Right lobe of liver (tissue), 6 donors: ENCODE data around the gene SFN. TPM values are rescaled to one million over a fixed set of nuclear protein-coding genes. Genes with fewer than 3 reads are reported as not detected.

Experiments
- ATAC-seq, 4 donors: fragments of 200-7000 bp; cut with Tn5 transposase; one replicate each; pipeline ENCODE4 v1.9.1; 2020; ENCODE audit warnings: mild to moderate bottlenecking in 4 of 4, moderate library complexity in 4 of 4
- DNase-seq, 3 donors: peaks; one replicate each; pipeline ENCODE4 v3.0.0-alpha.2; 2020
- H3K27ac ChIP-seq, 3 donors: fragments of 200-600 bp; one replicate each; pipeline ENCODE4 v1.8.0; 2022
- H3K27me3 ChIP-seq, 2 donors: fragments of 200-600 bp; one replicate each; pipeline ENCODE4 v1.8.0; 2022
- H3K36me3 ChIP-seq, 4 donors: fragments of 200-600 bp; sonication (generic) in 1 of 4; one replicate each; pipeline versions ENCODE4 v1.5.1 to v1.8.0; 2017 to 2022; ENCODE audit warnings: control low read depth in 1 of 4
- H3K4me1 ChIP-seq, 4 donors: fragments of 200-600 bp; sonication (generic) in 1 of 4; one replicate each; pipeline versions ENCODE4 v1.5.1 to v1.8.0; 2017 to 2022; ENCODE audit warnings: control low read depth in 1 of 4
- H3K4me3 ChIP-seq, 3 donors: fragments of 200-600 bp; one replicate each; pipeline ENCODE4 v1.8.0; 2022
- H3K9me3 ChIP-seq, 4 donors: fragments of 200-600 bp; sonication (generic) in 1 of 4; one replicate each; pipeline versions ENCODE4 v1.5.1 to v1.8.0; 2017 to 2022; ENCODE audit warnings: control low read depth in 1 of 4
- POLR2A ChIP-seq: fragments of 450-650 bp; IDR thresholded peaks from one replicate; pipeline ENCODE4 v1.6.1; 2017; ENCODE audit warnings: antibody characterized with exemption, mild to moderate bottlenecking
- WGBS: methylation state at CpG from one replicate; pipeline ENCODE4 v1.1.6; 2018; ENCODE audit warnings: low coverage, low lambda C conversion rate; ENCODE audit not compliant: insufficient coverage; ENCODE audit errors: missing lambda C conversion rate; 5-methylcytosine and 5-hydroxymethylcytosine counted together
- intact Hi-C, 2 donors: fragments of 100-400 bp; cut with DNase I; formaldehyde crosslinking; loops; one replicate each; pipeline versions ENCODE4 v1.11.2 to v1.14.1; 2022
- total RNA-seq, 6 experiments: library from RNA; depleted of rRNA in 2 of 6; stranded (reverse); fragments of >200 nt in 2 of 6; fragmentation: NEBNext Ultra II Directional in 3 of 6; extraction: Animal tissue kit (Norgen Biotek cat#: 25700) in 3 of 6; gene quantifications; one replicate each; pipeline versions ENCODE4 v1.1.0 to v1.2.4, GENCODE V29; 2016 to 2023
- TF ChIP-seq, protein P1 (sequence below), 4 donors: fragments of 200-600 bp in 3 of 4; fragments of 450-650 bp in 1 of 4; IDR thresholded peaks; one replicate each; pipeline versions ENCODE4 v1.5.1 to v1.8.0; 2016 to 2022; ENCODE audit warnings: antibody characterized with exemption in 4 of 4, mild to moderate bottlenecking in 2 of 4
- donor health status: DM: no; HTN: yes; CAD: no.
- donor health status: DM: no; HTN: no; CAD: no.
- donor health status: DM: no; HTN: no; CAD: no.
- donor health status: DM: no; HTN: yes; CAD: no.
- donor health status: DM: no; HTN: yes; CAD: no.

SFN gene
- total RNA-seq, 6 experiments from 2014 or later, result 2.2 to 2.5 (median 2.5) TPM; not detected in 3

DNA sequence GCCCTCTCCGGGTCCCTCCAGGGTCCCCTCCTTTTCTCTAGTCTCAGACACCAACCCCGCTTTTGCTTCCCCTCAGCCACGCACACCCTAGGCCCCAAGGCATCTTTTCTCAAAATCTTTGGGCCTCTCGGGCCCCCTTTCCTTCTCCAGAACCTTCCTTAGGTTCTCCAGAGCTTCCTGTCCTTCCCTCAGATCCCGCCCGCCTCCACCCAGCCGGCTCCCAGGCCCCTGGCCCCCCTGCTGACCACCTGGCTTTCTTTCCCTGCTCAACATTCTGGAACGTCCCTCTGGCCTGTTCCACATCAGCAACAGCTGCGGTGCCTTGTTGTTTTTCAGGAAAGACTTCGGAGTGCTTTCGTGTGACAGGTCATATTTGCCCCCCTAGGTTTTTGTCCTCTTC, 35.3 kb upstream of the SFN start:
- Histone ChIP-seq H3K9me3 (no peaks in the 10 kb centered on the region), H3K36me3 (peaks cover 0 to 5% (median 2%) of the 10 kb centered on the region in 4 donors), H3K4me1 (peaks cover 0 to 64% (median 27%) of the 10 kb centered on the region in 4 donors), H3K4me3 (peak overlapping the region; percentile 54 to 66 (median 60)), H3K27me3 (no peaks in the 10 kb centered on the region), H3K27ac (peak overlapping the region in 1 of 3 donors; percentile 38)
- 44% methylated on average over 11 of the region's 11 CpGs for WGBS
- intact Hi-C loops, result no loop called here
- TF ChIP-seq, protein P1, sequence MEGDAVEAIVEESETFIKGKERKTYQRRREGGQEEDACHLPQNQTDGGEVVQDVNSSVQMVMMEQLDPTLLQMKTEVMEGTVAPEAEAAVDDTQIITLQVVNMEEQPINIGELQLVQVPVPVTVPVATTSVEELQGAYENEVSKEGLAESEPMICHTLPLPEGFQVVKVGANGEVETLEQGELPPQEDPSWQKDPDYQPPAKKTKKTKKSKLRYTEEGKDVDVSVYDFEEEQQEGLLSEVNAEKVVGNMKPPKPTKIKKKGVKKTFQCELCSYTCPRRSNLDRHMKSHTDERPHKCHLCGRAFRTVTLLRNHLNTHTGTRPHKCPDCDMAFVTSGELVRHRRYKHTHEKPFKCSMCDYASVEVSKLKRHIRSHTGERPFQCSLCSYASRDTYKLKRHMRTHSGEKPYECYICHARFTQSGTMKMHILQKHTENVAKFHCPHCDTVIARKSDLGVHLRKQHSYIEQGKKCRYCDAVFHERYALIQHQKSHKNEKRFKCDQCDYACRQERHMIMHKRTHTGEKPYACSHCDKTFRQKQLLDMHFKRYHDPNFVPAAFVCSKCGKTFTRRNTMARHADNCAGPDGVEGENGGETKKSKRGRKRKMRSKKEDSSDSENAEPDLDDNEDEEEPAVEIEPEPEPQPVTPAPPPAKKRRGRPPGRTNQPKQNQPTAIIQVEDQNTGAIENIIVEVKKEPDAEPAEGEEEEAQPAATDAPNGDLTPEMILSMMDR (IDR thresholded peaks at IDR 0.05), result no peak
- no peak for TF ChIP-seq POLR2A
- DNase-seq (no peak), ATAC-seq (no peak)

DNA sequence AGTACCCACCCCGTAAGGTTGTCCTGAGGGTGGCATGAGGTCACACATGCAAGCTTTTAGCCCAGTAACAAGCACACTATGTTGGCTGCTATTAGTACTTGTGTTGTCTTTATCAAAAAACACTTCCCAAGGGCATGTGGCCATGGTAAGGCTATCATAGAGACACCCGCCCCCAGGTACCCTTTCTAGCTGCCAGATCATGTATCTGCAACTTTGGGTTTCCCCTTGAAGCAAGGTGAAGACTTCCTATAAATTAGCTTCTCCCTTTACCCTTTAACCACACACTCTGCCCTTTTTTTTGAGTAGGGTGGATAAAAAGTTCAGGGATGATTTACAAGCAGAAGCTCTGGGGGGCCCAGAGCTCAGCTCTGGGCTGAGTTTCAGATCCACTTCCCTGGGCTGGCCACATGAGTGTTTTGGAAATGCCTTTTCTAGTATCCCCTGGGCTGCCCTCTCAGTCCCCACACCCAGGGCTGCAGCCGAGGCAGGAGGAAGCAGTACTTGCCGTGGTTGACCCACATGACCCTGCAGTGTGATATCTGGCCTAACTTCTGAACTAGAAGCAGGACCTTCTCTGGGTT, 34.4 kb upstream of the SFN start:
- WGBS, result 13% methylated on average over 4 of the region's 4 CpGs
- no peaks in the 10 kb centered on the region for H3K27me3 ChIP-seq
- H3K9me3 ChIP-seq, result no peaks in the 10 kb centered on the region
- H3K36me3 ChIP-seq, result peaks cover 0 to 13% (median 4%) of the 10 kb centered on the region in 4 donors
- peaks cover 0 to 65% (median 28%) of the 10 kb centered on the region in 4 donors for H3K4me1 ChIP-seq
- DNase-seq (peak in 2 of 3 donors; percentile 55 to 73), ATAC-seq (peak in 3 of 4 donors; percentile 11 to 26 (median 13))
- H3K27ac ChIP-seq, result peak overlapping the region in 1 of 3 donors; percentile 29
- intact Hi-C loops, result no loop called here
- TF ChIP-seq, protein P1 (IDR thresholded peaks at IDR 0.05), result no peak
- no peak for TF ChIP-seq POLR2A
- peak overlapping the region in 1 of 3 donors; percentile 10 for H3K4me3 ChIP-seq

DNA sequence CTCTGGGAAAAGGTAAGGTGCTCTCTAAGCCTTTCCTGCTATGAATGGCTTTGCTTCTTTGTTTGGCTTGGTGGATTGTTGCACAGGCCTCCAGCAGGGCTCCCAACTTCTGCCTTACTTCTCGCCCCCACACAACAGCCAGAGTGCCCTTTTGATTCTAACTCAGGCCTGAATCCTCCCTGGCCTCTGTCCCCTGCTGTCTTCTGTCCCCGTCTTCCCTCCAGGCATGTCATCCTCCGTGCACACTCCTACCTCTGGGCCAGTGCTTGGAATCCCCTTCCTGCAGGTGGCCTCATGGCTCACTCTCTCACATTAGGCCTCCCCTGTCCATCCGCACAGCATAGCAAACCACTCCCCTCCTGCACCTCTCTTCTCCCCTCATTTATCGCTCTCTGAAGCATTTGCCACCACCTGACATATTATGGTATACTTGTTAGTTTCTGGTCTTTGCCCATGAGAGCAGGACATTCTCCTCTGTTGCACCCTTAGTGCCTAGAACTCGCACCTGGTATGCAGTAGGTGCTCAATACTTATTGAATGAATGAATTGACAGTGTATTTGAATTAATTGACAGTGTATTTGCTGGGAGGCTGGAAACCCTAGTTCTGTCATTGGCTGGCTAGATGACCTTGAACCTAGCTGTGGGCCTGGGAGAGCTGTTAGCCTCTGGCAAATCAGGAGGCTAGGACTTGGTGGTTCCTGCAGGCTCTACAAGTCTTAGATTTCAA, 33.6 kb upstream of the SFN start:
- H3K4me3 ChIP-seq, result no peak overlapping the region
- no peaks in the 10 kb centered on the region for H3K27me3 ChIP-seq
- no peaks in the 10 kb centered on the region for H3K9me3 ChIP-seq
- intact Hi-C loops, result no loop called here
- H3K36me3 ChIP-seq, result peaks cover 0 to 22% (median 10%) of the 10 kb centered on the region in 4 donors
- H3K27ac ChIP-seq, result peak overlapping the region in 1 of 3 donors; percentile 29
- TF ChIP-seq POLR2A, result no peak
- TF ChIP-seq, protein P1 (IDR thresholded peaks at IDR 0.05), result no peak
- 86% methylated on average over 6 of the region's 6 CpGs for WGBS
- peaks cover 0 to 65% (median 28%) of the 10 kb centered on the region in 4 donors for H3K4me1 ChIP-seq
- DNase-seq (no peak), ATAC-seq (no peak)

DNA sequence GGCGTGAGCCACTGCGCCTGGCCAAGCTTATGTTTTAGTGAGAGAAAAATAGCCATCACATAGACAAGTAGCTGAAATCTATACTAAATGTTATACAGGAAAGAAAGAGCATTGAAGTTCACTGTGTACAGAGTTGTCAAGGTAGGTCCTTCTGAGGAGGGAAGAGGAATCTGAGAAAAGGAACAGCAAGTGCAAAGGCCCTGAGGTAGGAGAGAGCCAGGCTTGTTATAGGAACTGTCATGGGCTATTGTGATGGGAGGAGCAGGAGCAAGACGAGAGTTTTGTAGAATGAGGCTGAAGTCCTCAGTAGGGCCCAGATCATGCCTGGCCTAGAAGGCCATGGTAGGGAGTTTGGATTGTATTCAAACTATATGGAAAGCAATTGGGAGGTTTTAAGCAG, 31.9 kb upstream of the SFN start:
- peaks cover 0 to 50% (median 24%) of the 10 kb centered on the region in 4 donors for H3K4me1 ChIP-seq
- no peaks in the 10 kb centered on the region for H3K27me3 ChIP-seq
- no peak for DNase-seq
- no peak overlapping the region for H3K4me3 ChIP-seq
- H3K36me3 ChIP-seq, result peaks cover 0 to 35% (median 15%) of the 10 kb centered on the region in 4 donors
- no peaks in the 10 kb centered on the region for H3K9me3 ChIP-seq
- H3K27ac ChIP-seq, result peak overlapping the region; percentile 21 to 77 (median 71)
- 83% methylated on average over 3 of the region's 3 CpGs for WGBS
- intact Hi-C loops, result no loop called here
- TF ChIP-seq POLR2A, result no peak
- TF ChIP-seq, protein P1 (IDR thresholded peaks at IDR 0.05), result no peak
- ATAC-seq, result no peak
